HepG2 (cell line): Measurements from ENCODE around the gene PSMD12. TPM values are rescaled to one million over a fixed set of nuclear protein-coding genes. Genes with fewer than 3 reads are reported as not detected.

Experiments used
- ATM ChIP-seq: fragments of 450-650 bp; IDR thresholded peaks from 2 replicates; pipeline ENCODE4 v1.7.1; 2017; ENCODE audit warnings: mild to moderate bottlenecking, borderline replicate concordance
- CBFB ChIP-seq: sonication (generic); formaldehyde crosslinking; IDR thresholded peaks from 2 replicates; pipeline ENCODE4 v1.4.0; 2020; ENCODE audit warnings: missing genetic modification reagents
- ELF4 ChIP-seq: sonication (generic); formaldehyde crosslinking; IDR thresholded peaks from 2 replicates; pipeline ENCODE4 v1.5.0; 2020; ENCODE audit warnings: missing genetic modification reagents, mild to moderate bottlenecking, moderate library complexity, borderline replicate concordance
- HES4 ChIP-seq: sonication (generic); formaldehyde crosslinking; IDR thresholded peaks from 2 replicates; pipeline ENCODE4 v1.9.0; 2021; ENCODE audit warnings: mild to moderate bottlenecking, missing genetic modification reagents, borderline replicate concordance
- HOXA7 ChIP-seq: sonication (generic); formaldehyde crosslinking; IDR thresholded peaks from 2 replicates; pipeline ENCODE4 v1.8.1; 2022; ENCODE audit warnings: mild to moderate bottlenecking, missing genetic modification reagents, moderate library complexity
- IRX3 ChIP-seq: sonication (generic); formaldehyde crosslinking; IDR thresholded peaks from 2 replicates; pipeline ENCODE4 v1.8.1; 2023; ENCODE audit warnings: mild to moderate bottlenecking, low read depth, missing genetic modification reagents, borderline replicate concordance
- ISX ChIP-seq: sonication (generic); formaldehyde crosslinking; conservative IDR thresholded peaks from 2 replicates; pipeline ENCODE4 v1.5.0; 2020; ENCODE audit warnings: missing genetic modification reagents
- MAFG ChIP-seq: sonication (generic); formaldehyde crosslinking; IDR thresholded peaks from 2 replicates; pipeline ENCODE4 v1.5.1; 2020; ENCODE audit warnings: mild to moderate bottlenecking, missing genetic modification reagents
- MED8 ChIP-seq: sonication (generic); formaldehyde crosslinking; IDR thresholded peaks from 2 replicates; pipeline ENCODE4 v1.8.1; 2023; ENCODE audit warnings: mild to moderate bottlenecking, missing genetic modification reagents; ENCODE audit not compliant: insufficient replicate concordance
- NAIF1 ChIP-seq: sonication (generic); formaldehyde crosslinking; IDR thresholded peaks from 2 replicates; pipeline ENCODE4 v1.5.0; 2020; ENCODE audit warnings: mild to moderate bottlenecking, missing genetic modification reagents, borderline replicate concordance
- NFKBIZ ChIP-seq: IDR thresholded peaks from 2 replicates; pipeline ENCODE4 v1.6.1; 2018; ENCODE audit warnings: missing genetic modification reagents, missing compliant biosample characterization
- NFYB ChIP-seq: sonication (generic); formaldehyde crosslinking; IDR thresholded peaks from 2 replicates; pipeline ENCODE4 v1.4.0; 2020; ENCODE audit warnings: missing genetic modification reagents
- SUZ12 ChIP-seq: fragments of 150-350 bp; IDR thresholded peaks from 2 replicates; pipeline ENCODE4 v1.6.1; 2014; ENCODE audit warnings: low read depth, low read length
- TSC22D2 ChIP-seq: sonication (generic); formaldehyde crosslinking; IDR thresholded peaks from 2 replicates; pipeline ENCODE4 v1.5.1; 2020; ENCODE audit warnings: missing genetic modification reagents, mild to moderate bottlenecking, borderline replicate concordance
- YEATS2 ChIP-seq: sonication (generic); formaldehyde crosslinking; IDR thresholded peaks from 2 replicates; pipeline ENCODE4 v1.4.0; 2020; ENCODE audit warnings: missing genetic modification reagents, borderline replicate concordance
- ZBTB21 ChIP-seq: sonication (generic); formaldehyde crosslinking; IDR thresholded peaks from 2 replicates; pipeline ENCODE4 v1.4.0; 2020; ENCODE audit warnings: missing genetic modification reagents
- ZNF383 ChIP-seq: sonication (generic); formaldehyde crosslinking; IDR thresholded peaks from 2 replicates; pipeline ENCODE4 v1.4.0; 2020; ENCODE audit warnings: missing genetic modification reagents, mild to moderate bottlenecking, borderline replicate concordance
- ZNF569 ChIP-seq: sonication (generic); formaldehyde crosslinking; IDR thresholded peaks from 2 replicates; pipeline ENCODE4 v1.5.0; 2020; ENCODE audit warnings: mild to moderate bottlenecking, missing genetic modification reagents, moderate library complexity, borderline replicate concordance
- polyA plus RNA-seq, 8 experiments: library from polyadenylated mRNA; depleted of rRNA in 3 of 8; stranded (reverse) in 7 of 8; unstranded in 1 of 8; fragments of >200 nt; fragmentation: Illumina TruSeq in 4 of 8; extraction: Trizol in 4 of 8; gene quantifications; 2 replicates each; pipeline versions ENCODE4 v1.2.1 to v1.2.3, GENCODE V29; 2011 to 2016; ENCODE audit warnings: low read depth in 4 of 8, missing spikeins in 1 of 8, mixed read lengths in 1 of 8; ENCODE audit not compliant: insufficient read depth in 1 of 8
- total RNA-seq, 5 experiments: library from RNA; depleted of rRNA; stranded (reverse); fragments of >200 nt; fragmentation: Illumina TruSeq; extraction: Trizol; gene quantifications; 2 replicates each; pipeline ENCODE4 v1.2.3, GENCODE V29; 2016; ENCODE audit warnings: low read depth in 1 of 5
- TF ChIP-seq, protein P1 (sequence below): sonication (generic); formaldehyde crosslinking; IDR thresholded peaks from 2 replicates; pipeline ENCODE4 v1.4.0; 2020; ENCODE audit warnings: missing genetic modification reagents
- TF ChIP-seq, protein P2 (sequence below): sonication (generic); formaldehyde crosslinking; IDR thresholded peaks from 2 replicates; pipeline ENCODE4 v1.4.0; 2020; ENCODE audit warnings: mild to moderate bottlenecking, missing genetic modification reagents
- TF ChIP-seq, protein P3 (sequence below): IDR thresholded peaks from 2 replicates; pipeline ENCODE4 v1.6.1; 2016; ENCODE audit warnings: mild to moderate bottlenecking, missing biosample characterization, missing genetic modification reagents
- TF ChIP-seq, protein P4 (sequence below): sonication (generic); formaldehyde crosslinking; IDR thresholded peaks from 2 replicates; pipeline ENCODE4 v1.5.1; 2020; ENCODE audit warnings: mild to moderate bottlenecking, missing genetic modification reagents, moderate library complexity
- TF ChIP-seq, protein P5 (sequence below): sonication (generic); formaldehyde crosslinking; IDR thresholded peaks from 2 replicates; pipeline ENCODE4 v1.4.0; 2020; ENCODE audit warnings: missing genetic modification reagents; ENCODE audit errors: not compliant biosample characterization

The PSMD12 gene
- total and polyA plus RNA-seq, 2 of the 13 experiments (the other 11 are each of a cell fraction or from before 2014, with no cell fraction given), result 27.4 to 71.7 TPM

DNA sequence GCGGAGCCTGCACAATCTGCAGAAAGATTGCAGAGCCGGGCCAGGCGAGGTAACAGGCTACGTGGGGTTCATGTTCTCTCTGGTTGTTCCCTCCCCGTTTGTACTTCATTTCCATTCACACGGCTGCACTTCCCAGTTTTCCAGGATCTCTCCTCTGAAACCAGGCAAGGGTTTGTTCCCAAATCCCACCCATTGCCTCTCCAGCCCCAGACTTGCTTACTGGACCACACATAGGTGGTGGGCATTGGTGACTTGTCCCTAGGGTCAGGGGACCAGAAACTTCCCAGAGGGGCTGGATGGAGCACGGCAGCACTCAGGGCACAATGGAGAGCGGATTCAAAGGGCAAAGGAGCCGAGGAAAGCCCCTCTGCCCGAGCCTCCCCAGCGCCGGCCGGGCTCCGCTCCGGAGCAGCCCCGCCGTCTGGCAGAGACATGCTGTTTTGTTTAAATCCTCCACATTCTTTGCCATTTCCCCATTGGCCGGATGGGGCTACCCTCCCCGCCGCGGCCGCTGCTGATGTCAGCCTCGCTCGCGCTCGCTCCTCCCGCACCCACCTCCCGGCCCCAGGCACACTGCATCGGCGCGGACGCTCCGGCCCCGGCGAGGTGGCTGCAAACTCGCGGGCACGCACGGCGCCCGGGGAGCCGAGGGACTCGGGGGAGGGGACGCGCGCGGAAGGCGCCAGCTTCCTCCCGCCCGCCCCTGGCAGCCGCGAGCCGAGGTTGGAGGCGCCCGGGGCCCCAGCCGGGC is 10.5 kb upstream of the PSMD12 start, which contains the start of gene PITPNC1 (continued):
- TF ChIP-seq HES4 (CRISPR knock-in tag), result no peak; the same call in 1 of the 2 replicates
- TF ChIP-seq IRX3 (CRISPR knock-in tag), result no peak
- TF ChIP-seq, protein P1, sequence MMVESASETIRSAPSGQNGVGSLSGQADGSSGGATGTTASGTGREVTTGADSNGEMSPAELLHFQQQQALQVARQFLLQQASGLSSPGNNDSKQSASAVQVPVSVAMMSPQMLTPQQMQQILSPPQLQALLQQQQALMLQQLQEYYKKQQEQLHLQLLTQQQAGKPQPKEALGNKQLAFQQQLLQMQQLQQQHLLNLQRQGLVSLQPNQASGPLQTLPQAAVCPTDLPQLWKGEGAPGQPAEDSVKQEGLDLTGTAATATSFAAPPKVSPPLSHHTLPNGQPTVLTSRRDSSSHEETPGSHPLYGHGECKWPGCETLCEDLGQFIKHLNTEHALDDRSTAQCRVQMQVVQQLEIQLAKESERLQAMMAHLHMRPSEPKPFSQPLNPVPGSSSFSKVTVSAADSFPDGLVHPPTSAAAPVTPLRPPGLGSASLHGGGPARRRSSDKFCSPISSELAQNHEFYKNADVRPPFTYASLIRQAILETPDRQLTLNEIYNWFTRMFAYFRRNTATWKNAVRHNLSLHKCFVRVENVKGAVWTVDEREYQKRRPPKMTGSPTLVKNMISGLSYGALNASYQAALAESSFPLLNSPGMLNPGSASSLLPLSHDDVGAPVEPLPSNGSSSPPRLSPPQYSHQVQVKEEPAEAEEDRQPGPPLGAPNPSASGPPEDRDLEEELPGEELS (CRISPR knock-in tag), result no peak
- TF ChIP-seq, protein P2, sequence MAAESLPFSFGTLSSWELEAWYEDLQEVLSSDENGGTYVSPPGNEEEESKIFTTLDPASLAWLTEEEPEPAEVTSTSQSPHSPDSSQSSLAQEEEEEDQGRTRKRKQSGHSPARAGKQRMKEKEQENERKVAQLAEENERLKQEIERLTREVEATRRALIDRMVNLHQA (CRISPR knock-in tag), result no peak
- TF ChIP-seq, protein P3, sequence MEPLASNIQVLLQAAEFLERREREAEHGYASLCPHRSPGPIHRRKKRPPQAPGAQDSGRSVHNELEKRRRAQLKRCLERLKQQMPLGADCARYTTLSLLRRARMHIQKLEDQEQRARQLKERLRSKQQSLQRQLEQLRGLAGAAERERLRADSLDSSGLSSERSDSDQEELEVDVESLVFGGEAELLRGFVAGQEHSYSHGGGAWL (CRISPR knock-in tag), result no peak
- no peak for TF ChIP-seq MAFG
- TF ChIP-seq ZBTB21 (CRISPR knock-in tag), result no peak
- TF ChIP-seq, protein P4, sequence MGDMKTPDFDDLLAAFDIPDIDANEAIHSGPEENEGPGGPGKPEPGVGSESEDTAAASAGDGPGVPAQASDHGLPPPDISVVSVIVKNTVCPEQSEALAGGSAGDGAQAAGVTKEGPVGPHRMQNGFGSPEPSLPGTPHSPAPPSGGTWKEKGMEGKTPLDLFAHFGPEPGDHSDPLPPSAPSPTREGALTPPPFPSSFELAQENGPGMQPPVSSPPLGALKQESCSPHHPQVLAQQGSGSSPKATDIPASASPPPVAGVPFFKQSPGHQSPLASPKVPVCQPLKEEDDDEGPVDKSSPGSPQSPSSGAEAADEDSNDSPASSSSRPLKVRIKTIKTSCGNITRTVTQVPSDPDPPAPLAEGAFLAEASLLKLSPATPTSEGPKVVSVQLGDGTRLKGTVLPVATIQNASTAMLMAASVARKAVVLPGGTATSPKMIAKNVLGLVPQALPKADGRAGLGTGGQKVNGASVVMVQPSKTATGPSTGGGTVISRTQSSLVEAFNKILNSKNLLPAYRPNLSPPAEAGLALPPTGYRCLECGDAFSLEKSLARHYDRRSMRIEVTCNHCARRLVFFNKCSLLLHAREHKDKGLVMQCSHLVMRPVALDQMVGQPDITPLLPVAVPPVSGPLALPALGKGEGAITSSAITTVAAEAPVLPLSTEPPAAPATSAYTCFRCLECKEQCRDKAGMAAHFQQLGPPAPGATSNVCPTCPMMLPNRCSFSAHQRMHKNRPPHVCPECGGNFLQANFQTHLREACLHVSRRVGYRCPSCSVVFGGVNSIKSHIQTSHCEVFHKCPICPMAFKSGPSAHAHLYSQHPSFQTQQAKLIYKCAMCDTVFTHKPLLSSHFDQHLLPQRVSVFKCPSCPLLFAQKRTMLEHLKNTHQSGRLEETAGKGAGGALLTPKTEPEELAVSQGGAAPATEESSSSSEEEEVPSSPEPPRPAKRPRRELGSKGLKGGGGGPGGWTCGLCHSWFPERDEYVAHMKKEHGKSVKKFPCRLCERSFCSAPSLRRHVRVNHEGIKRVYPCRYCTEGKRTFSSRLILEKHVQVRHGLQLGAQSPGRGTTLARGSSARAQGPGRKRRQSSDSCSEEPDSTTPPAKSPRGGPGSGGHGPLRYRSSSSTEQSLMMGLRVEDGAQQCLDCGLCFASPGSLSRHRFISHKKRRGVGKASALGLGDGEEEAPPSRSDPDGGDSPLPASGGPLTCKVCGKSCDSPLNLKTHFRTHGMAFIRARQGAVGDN (CRISPR knock-in tag), result peak; percentile 85
- TF ChIP-seq NFKBIZ (CRISPR knock-in tag), result no peak
- no peak for TF ChIP-seq ZNF383 (CRISPR knock-in tag)
- no peak; the same call in 1 of the 2 replicates for TF ChIP-seq YEATS2
- peak; percentile 40; the same call in 1 of the 2 replicates for TF ChIP-seq ELF4
- peak; percentile 57 for TF ChIP-seq NFYB (CRISPR knock-in tag)
- TF ChIP-seq, protein P5, sequence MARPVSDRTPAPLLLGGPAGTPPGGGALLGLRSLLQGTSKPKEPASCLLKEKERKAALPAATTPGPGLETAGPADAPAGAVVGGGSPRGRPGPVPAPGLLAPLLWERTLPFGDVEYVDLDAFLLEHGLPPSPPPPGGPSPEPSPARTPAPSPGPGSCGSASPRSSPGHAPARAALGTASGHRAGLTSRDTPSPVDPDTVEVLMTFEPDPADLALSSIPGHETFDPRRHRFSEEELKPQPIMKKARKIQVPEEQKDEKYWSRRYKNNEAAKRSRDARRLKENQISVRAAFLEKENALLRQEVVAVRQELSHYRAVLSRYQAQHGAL, result no peak
- TF ChIP-seq ISX (CRISPR knock-in tag), result no peak
- TF ChIP-seq CBFB (CRISPR knock-in tag), result no peak
- no peak for TF ChIP-seq SUZ12
- no peak for TF ChIP-seq NAIF1
- TF ChIP-seq HOXA7, result no peak
- TF ChIP-seq ATM, result no peak
- peak; percentile 28 for TF ChIP-seq MED8 (CRISPR knock-in tag)
- no peak for TF ChIP-seq TSC22D2 (CRISPR knock-in tag)
- TF ChIP-seq ZNF569 (CRISPR knock-in tag), result no peak
